A549 (cell line): ENCODE measurements around the gene TNN. TPM values are rescaled to one million over a fixed set of nuclear protein-coding genes. Genes with fewer than 3 reads are reported as not detected.

Experiments used
- ATAC-seq, 2 experiments: fragments of 200-7000 bp in 1 of 2; fragments of >200 bp in 1 of 2; cut with Nextera tagmentation in 1 of 2; cut with Tn5 transposase in 1 of 2; 3 replicates each; pipeline versions ENCODE4 v1.8.0 to v1.9.1; 2018 to 2020; ENCODE audit warnings: mild to moderate bottlenecking in 1 of 2, moderate library complexity in 1 of 2
- CTCF ChIA-PET: fragments of 300-600 bp; sonication (Branson Sonifier 250); formaldehyde crosslinking; extraction: SDS; loops from one replicate; lab custom pipeline; 2021; ENCODE audit warnings: antibody characterized with exemption, inconsistent platforms; lab: Yijun Ruan, JAX
- POLR2A ChIA-PET: fragments of 350-600 bp; formaldehyde crosslinking; extraction: SDS; loops from one replicate; lab custom pipeline; 2021; ENCODE audit warnings: antibody characterized with exemption, inconsistent platforms; lab: Yijun Ruan, JAX
- DNase-seq, 2 experiments: peaks; one replicate each; pipeline versions ENCODE4 v3.0.0 to v3.0.0-alpha.2; 2011 to 2016; ENCODE audit warnings: low read depth in 1 of 2, low spot score in 1 of 2
- FAIRE-seq: peaks from 2 replicates; lab custom pipeline; 2011; peaks lifted over from hg19 to GRCh38; lab: Jason Lieb, UNC
- H3K27ac ChIP-seq, 2 experiments: fragments of >200 bp; sonication (Bioruptor Twin); formaldehyde crosslinking; 3 replicates each; pipeline ENCODE4 v1.5.1; 2016 to 2017
- H3K4me1 ChIP-seq: fragments of >200 bp; sonication (Bioruptor Twin); formaldehyde crosslinking; 3 replicates; pipeline ENCODE4 v1.6.1; 2016
- H3K4me2 ChIP-seq: fragments of >200 bp; sonication (Bioruptor Twin); formaldehyde crosslinking; 3 replicates; pipeline ENCODE4 v1.6.1; 2016
- H3K4me3 ChIP-seq: fragments of >200 bp; sonication (Bioruptor Twin); formaldehyde crosslinking; 3 replicates; pipeline ENCODE4 v1.5.1; 2016
- H3K9me3 ChIP-seq: fragments of >200 bp; sonication (Bioruptor Twin); formaldehyde crosslinking; 3 replicates; pipeline ENCODE4 v1.6.1; 2016
- CEBPB ChIP-seq, 2 experiments: fragments of >200 bp in 1 of 2; sonication (Bioruptor Twin) in 1 of 2; formaldehyde crosslinking in 1 of 2; IDR thresholded peaks; 2 replicates each; pipeline ENCODE4 v1.6.1; 2012 to 2016
- FOSB ChIP-seq: fragments of 250-450 bp; sonication (Bioruptor Pico); IDR thresholded peaks from 2 replicates; pipeline ENCODE4 v1.5.0; 2020; ENCODE audit warnings: mild to moderate bottlenecking, moderate library complexity
- FOSL2 ChIP-seq, 2 experiments: fragments of 450-650 bp in 1 of 2; fragments of >200 bp in 1 of 2; sonication (Bioruptor Twin) in 1 of 2; formaldehyde crosslinking; IDR thresholded peaks; 2 replicates each; pipeline versions ENCODE4 v1.5.0 to v1.6.1; 2016 to 2020; ENCODE audit warnings: mild to moderate bottlenecking in 1 of 2, moderate library complexity in 1 of 2
- GATA3 ChIP-seq: IDR thresholded peaks from 2 replicates; pipeline ENCODE4 v1.6.1; 2012; ENCODE audit warnings: borderline replicate concordance
- HDAC2 ChIP-seq: fragments of 200-600 bp; sonication (generic); IDR thresholded peaks from 2 replicates; pipeline ENCODE4 v1.6.1; 2016
- HOXA7 ChIP-seq: fragments of 250-450 bp; sonication (Bioruptor Pico); IDR thresholded peaks from 2 replicates; pipeline ENCODE4 v1.5.0; 2020; ENCODE audit warnings: mild to moderate bottlenecking, moderate library complexity
- HOXB13 ChIP-seq: fragments of 250-450 bp; sonication (Bioruptor Pico); IDR thresholded peaks from 2 replicates; pipeline ENCODE4 v1.5.0; 2020; ENCODE audit warnings: low read depth, mild to moderate bottlenecking, moderate library complexity
- JUNB ChIP-seq: fragments of >200 bp; sonication (Bioruptor Twin); formaldehyde crosslinking; IDR thresholded peaks from 2 replicates; pipeline ENCODE4 v1.6.1; 2016
- NPAS2 ChIP-seq: fragments of 250-450 bp; sonication (Bioruptor Pico); IDR thresholded peaks from 2 replicates; pipeline ENCODE4 v1.8.0; 2022; ENCODE audit warnings: mild to moderate bottlenecking, moderate library complexity, borderline replicate concordance
- RARB ChIP-seq: fragments of 250-450 bp; sonication (Bioruptor Pico); IDR thresholded peaks from 2 replicates; pipeline ENCODE4 v1.8.0; 2021; ENCODE audit warnings: mild to moderate bottlenecking, moderate library complexity
- RCOR1 ChIP-seq: fragments of 150-350 bp; IDR thresholded peaks from 2 replicates; pipeline ENCODE4 v1.6.1; 2014; ENCODE audit warnings: antibody characterized with exemption, low read length, low read depth
- RFX5 ChIP-seq: fragments of 450-650 bp; IDR thresholded peaks from 2 replicates; pipeline ENCODE4 v1.7.1; 2014; ENCODE audit warnings: antibody characterized with exemption, mild to moderate bottlenecking, moderate library complexity
- ZFP36 ChIP-seq: fragments of 450-650 bp; IDR thresholded peaks from 2 replicates; pipeline ENCODE4 v1.6.1; 2014; ENCODE audit warnings: borderline replicate concordance; ENCODE audit not compliant: partially characterized antibody
- WGBS: methylation state at CpG from one replicate; pipeline ENCODE4 v1.1.6; 2017; ENCODE audit errors: missing lambda C conversion rate; 5-methylcytosine and 5-hydroxymethylcytosine counted together
- polyA plus RNA-seq, 4 experiments: library from polyadenylated mRNA; depleted of rRNA in 3 of 4; stranded (reverse); fragments of >200 nt; fragmentation: RNase III in 1 of 4; extraction: RNeasy Plus Mini Kit Qiagen cat#74134 plus additional on column Dnase treatment in 1 of 4; gene quantifications; 2 replicates in 3 of 4; 3 replicates in 1 of 4; pipeline ENCODE4 v1.2.3, GENCODE V29; 2011 to 2017
- TF ChIP-seq, protein P1 (sequence below): fragments of 150-350 bp; IDR thresholded peaks from 2 replicates; pipeline ENCODE4 v1.6.1; 2014; ENCODE audit warnings: low read depth, mild to moderate bottlenecking, low read length
- TF ChIP-seq, protein P2 (sequence below): fragments of 250-450 bp; sonication (Bioruptor Pico); IDR thresholded peaks from 2 replicates; pipeline ENCODE4 v1.5.0; 2021; ENCODE audit warnings: mild to moderate bottlenecking, moderate library complexity, borderline replicate concordance
- TF ChIP-seq, protein P3 (sequence below): fragments of 450-650 bp; IDR thresholded peaks from 2 replicates; pipeline ENCODE4 v1.6.1; 2014; ENCODE audit warnings: antibody characterized with exemption

Gene TNN
- polyA plus RNA-seq, 2 of the 4 experiments (the other 2 are of a cell fraction): not detected

GRCh38 chr1:175129997-175130648, 62.5 kb downstream of the TNN start:
- ChIA-PET CTCF (interaction anchor here (1.5 to 1.6 kb wide), 2 partner anchors 25 to 189 kb away, joined by 3 to 4 read pairs; no protein-coding TSS in a partner anchor), POLR2A (no interaction called here)
- Histone ChIP-seq H3K27ac (no peak overlapping the region), H3K4me2 (no peak overlapping the region)
- ATAC-seq (no peak), FAIRE-seq (no peak)
- WGBS: 51% methylated on average over 5 of the region's 5 CpGs
- TF ChIP-seq RFX5 (peak; percentile 92), HOXB13 (CRISPR knock-in tag) (no peak)
- TF ChIP-seq, all 56 proteins: peak for 1
- H3K4me1 ChIP-seq: no peaks in the 10 kb centered on the region
- H3K9me3 ChIP-seq: no peaks in the 10 kb centered on the region
- H3K4me3 ChIP-seq: no peak overlapping the region
- no peak for DNase-seq

GRCh38 chr1:175130649-175131045, 63.0 kb downstream of the TNN start:
- CTCF ChIA-PET: interaction anchor here (1.5 to 1.6 kb wide), 2 partner anchors 24 to 188 kb away, joined by 3 to 4 read pairs; no protein-coding TSS in a partner anchor
- no peak for DNase-seq
- Histone ChIP-seq H3K27ac (no peak overlapping the region), H3K9me3 (no peaks in the 10 kb centered on the region), H3K4me3 (no peak overlapping the region)
- FAIRE-seq: no peak
- no peak for ATAC-seq
- WGBS: 24% methylated on average over 2 of the region's 2 CpGs
- TF ChIP-seq HDAC2: no peak
- TF ChIP-seq, all 56 proteins: peak for 0
- Histone ChIP-seq H3K4me1 (no peaks in the 10 kb centered on the region), H3K4me2 (no peak overlapping the region)
- POLR2A ChIA-PET: no interaction called here

GRCh38 chr1:175131095-175131494, 63.5 kb downstream of the TNN start:
- ATAC-seq (no peak), DNase-seq (no peak), FAIRE-seq (no peak)
- Histone ChIP-seq H3K4me2 (no peak overlapping the region), H3K27ac (no peak overlapping the region), H3K4me3 (no peak overlapping the region), H3K4me1 (no peaks in the 10 kb centered on the region), H3K9me3 (no peaks in the 10 kb centered on the region)
- ChIA-PET POLR2A (no interaction called here), CTCF (interaction anchor here (1.5 kb wide), 1 partner anchor 24 kb away, joined by 4 read pairs; no protein-coding TSS in a partner anchor)
- TF ChIP-seq, protein P1, sequence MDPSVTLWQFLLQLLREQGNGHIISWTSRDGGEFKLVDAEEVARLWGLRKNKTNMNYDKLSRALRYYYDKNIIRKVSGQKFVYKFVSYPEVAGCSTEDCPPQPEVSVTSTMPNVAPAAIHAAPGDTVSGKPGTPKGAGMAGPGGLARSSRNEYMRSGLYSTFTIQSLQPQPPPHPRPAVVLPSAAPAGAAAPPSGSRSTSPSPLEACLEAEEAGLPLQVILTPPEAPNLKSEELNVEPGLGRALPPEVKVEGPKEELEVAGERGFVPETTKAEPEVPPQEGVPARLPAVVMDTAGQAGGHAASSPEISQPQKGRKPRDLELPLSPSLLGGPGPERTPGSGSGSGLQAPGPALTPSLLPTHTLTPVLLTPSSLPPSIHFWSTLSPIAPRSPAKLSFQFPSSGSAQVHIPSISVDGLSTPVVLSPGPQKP: no peak
- no peak for TF ChIP-seq HOXA7 (CRISPR knock-in tag)
- TF ChIP-seq RFX5: no peak
- TF ChIP-seq GATA3: no peak
- TF ChIP-seq, protein P2, sequence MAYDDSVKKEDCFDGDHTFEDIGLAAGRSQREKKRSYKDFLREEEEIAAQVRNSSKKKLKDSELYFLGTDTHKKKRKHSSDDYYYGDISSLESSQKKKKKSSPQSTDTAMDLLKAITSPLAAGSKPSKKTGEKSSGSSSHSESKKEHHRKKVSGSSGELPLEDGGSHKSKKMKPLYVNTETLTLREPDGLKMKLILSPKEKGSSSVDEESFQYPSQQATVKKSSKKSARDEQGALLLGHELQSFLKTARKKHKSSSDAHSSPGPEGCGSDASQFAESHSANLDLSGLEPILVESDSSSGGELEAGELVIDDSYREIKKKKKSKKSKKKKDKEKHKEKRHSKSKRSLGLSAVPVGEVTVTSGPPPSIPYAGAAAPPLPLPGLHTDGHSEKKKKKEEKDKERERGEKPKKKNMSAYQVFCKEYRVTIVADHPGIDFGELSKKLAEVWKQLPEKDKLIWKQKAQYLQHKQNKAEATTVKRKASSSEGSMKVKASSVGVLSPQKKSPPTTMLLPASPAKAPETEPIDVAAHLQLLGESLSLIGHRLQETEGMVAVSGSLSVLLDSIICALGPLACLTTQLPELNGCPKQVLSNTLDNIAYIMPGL (CRISPR knock-in tag): no peak
- no peak for TF ChIP-seq NPAS2 (CRISPR knock-in tag)
- TF ChIP-seq FOSB (CRISPR knock-in tag): no peak
- no peak for TF ChIP-seq ZFP36
- TF ChIP-seq, protein P3, sequence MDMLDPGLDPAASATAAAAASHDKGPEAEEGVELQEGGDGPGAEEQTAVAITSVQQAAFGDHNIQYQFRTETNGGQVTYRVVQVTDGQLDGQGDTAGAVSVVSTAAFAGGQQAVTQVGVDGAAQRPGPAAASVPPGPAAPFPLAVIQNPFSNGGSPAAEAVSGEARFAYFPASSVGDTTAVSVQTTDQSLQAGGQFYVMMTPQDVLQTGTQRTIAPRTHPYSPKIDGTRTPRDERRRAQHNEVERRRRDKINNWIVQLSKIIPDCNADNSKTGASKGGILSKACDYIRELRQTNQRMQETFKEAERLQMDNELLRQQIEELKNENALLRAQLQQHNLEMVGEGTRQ: no peak
- TF ChIP-seq CEBPB (IDR thresholded peaks at IDR 0.05): no peak
- no peak for TF ChIP-seq JUNB
- TF ChIP-seq RCOR1: no peak
- TF ChIP-seq RARB (CRISPR knock-in tag): no peak
- no peak for TF ChIP-seq FOSL2 (IDR thresholded peaks at IDR 0.05)
- TF ChIP-seq FOSL2 (CRISPR knock-in tag; IDR thresholded peaks at IDR 0.05): no peak
- WGBS: 54% methylated on average over 1 of the region's 1 CpG
